ENCODE results near the gene PLIN5.

PLIN5 gene

DNA sequence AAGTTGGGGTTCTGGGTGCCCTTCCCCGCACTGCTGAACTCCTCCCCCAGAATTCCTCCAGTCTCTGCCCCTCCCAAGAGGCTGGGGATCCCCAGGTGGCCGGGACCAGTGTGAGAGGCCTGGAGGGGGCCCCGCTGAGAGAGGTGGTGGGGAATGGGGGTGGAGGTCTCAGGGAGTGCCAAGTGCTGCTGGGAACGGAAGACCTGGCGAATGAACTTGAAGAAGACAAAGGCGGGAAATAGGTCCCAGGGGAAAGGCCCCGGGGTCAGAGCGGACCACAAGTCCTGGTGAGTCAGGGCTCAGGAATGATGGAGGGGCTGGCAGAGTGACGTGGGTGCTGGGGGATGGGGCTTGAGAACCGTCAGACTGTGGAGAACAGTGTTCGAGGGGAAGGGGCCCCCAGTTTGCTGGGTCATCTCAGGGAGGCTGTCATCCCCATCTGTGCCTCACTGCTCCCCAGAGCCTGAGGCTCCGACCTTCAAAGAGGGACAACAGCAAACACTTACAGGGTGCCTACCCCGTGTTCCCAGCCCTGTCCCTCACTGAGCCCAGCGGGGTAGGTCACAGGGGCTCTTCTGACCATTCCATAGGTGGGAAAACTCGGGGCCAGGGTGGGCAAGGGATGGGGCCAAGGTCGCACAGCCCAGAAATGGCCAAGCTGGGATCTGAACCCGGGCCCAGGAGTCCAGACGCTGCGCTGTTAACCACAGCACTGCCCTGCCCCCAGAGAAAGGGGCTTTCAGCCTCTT is 40.4 kb upstream of the PLIN5 start:
- peak; percentile 99 for DNase-seq (ENCODE audit: low read depth)
- TF ChIP-seq, protein P1, sequence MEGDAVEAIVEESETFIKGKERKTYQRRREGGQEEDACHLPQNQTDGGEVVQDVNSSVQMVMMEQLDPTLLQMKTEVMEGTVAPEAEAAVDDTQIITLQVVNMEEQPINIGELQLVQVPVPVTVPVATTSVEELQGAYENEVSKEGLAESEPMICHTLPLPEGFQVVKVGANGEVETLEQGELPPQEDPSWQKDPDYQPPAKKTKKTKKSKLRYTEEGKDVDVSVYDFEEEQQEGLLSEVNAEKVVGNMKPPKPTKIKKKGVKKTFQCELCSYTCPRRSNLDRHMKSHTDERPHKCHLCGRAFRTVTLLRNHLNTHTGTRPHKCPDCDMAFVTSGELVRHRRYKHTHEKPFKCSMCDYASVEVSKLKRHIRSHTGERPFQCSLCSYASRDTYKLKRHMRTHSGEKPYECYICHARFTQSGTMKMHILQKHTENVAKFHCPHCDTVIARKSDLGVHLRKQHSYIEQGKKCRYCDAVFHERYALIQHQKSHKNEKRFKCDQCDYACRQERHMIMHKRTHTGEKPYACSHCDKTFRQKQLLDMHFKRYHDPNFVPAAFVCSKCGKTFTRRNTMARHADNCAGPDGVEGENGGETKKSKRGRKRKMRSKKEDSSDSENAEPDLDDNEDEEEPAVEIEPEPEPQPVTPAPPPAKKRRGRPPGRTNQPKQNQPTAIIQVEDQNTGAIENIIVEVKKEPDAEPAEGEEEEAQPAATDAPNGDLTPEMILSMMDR (conservative IDR thresholded peaks at IDR 0.05; ENCODE audit: low read depth, low read length), result no peak
- H3K4me3 ChIP-seq (ENCODE audit: low read depth, low read length), result no peak overlapping the region

DNA sequence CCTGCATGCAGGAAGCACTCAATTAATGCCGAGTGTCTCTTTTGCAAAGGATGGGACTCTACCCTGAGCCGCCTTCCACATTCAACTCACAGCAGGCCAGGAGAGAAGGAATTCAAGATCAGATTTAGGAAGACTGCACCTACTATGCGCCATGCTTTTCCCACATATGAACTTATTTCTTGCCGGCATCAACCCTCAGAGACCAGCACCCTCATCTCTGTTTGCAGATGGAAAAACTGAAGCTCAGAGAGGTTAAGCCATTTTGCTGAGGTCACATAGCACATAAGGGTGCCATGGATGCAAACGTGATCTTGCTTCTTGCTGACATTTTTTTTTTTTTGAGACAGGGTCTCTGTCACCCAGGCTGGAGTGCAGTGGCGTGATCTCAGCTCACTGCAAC is 38.7 kb upstream of the PLIN5 start:
- H3K4me3 ChIP-seq (ENCODE audit: low read depth, low read length), result no peak overlapping the region
- no peak for DNase-seq (ENCODE audit: low read depth)
- TF ChIP-seq, protein P1 (conservative IDR thresholded peaks at IDR 0.05; ENCODE audit: low read depth, low read length), result no peak

DNA sequence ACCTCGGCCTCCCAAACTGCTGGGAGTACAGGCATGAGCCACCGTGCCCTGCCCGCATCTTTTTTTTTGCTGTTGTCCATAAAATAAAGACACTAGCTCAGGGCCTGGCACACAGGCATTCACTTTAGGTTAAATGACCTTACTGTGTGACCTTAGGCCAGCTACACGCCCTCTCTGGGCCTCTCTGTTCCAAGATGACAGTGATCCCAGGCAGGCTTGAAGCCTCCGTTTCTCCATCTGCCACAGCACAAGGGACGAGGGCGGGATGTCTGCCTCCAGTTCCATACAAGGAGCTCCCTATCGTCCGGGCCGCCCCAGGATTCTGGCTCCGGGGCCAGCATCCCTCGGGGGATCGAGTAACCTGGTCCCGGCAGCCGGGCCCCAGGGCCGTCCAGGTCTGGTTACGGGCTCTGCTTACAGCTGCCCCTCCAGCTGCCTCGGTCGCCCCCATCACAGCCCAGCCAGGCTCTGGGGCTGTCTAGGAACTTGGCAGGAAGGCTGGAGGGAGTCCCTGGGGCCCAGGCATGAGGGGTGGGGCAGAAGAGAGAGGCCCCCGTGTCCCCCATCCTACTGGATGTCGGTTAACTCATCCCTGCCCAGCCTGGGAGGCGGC is 36.4 kb upstream of the PLIN5 start:
- H3K4me3 ChIP-seq (ENCODE audit: low read depth, low read length), result no peak overlapping the region
- TF ChIP-seq, protein P1 (conservative IDR thresholded peaks at IDR 0.05; ENCODE audit: low read depth, low read length), result no peak
- no peak for DNase-seq (ENCODE audit: low read depth)

DNA sequence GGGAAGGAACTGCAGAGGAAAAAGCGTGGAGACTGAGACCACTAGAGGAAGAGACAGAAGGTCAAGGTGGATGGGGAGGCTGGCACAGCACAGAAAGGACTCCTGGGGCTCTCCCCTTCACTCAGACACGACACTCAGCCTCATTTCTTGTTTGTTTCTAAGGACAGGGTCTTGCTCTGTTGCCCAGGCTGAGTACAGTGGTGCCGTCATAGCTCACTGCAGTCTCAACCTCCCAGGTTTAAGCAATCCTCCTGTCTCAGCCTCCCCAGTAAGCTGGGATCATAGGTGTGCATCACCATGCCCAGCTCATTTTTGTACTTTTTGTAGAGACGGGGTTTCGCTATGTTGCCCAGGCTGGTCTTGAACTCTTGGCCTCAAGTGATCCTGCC is 35.9 kb upstream of the PLIN5 start:
- DNase-seq (ENCODE audit: low read depth), result no peak
- H3K4me3 ChIP-seq (ENCODE audit: low read depth, low read length), result no peak overlapping the region
- TF ChIP-seq, protein P1 (conservative IDR thresholded peaks at IDR 0.05; ENCODE audit: low read depth, low read length), result no peak

DNA sequence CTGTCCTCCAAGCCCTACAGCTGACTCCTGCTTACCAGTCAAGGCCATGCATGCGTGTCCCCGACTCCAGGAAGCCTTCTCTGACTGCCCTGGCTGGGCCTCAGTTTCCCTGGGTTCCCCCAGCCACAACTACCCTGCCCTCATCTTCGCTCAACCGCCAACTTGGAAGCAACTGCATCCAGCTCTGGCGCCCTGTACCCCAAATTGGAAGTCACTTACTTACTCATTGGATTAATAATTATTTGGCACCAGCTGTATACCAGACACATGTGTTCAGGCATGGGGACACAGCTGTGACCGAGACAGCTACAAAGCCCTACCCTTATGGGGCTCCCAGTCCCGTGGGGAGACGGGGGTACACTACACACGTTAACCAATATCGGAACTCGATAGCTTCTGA is 35.4 kb upstream of the PLIN5 start:
- no peak overlapping the region for H3K4me3 ChIP-seq (ENCODE audit: low read depth, low read length)
- no peak for DNase-seq (ENCODE audit: low read depth)
- TF ChIP-seq, protein P1 (conservative IDR thresholded peaks at IDR 0.05; ENCODE audit: low read depth, low read length), result no peak

DNA sequence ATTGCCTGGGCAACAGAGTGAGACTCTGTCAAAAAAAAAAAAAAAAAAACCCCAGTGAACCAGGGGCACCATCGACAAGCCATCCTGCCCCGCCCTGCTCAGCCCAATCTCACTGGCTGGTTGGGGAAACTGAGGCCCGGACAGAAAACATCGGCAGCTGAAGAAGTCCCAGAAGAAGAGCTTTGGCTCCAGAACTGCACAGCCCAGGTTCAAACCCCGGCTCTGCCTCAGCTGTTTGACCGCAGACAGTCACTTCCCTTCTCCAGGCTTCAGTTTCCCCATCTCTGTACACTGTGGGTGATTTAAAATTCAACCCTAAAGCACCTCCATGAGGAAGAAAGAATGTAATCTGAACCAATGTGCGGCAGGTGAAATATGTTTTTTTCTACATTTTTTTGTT is 33.9 kb upstream of the PLIN5 start:
- no peak overlapping the region for H3K4me3 ChIP-seq (ENCODE audit: low read depth, low read length)
- TF ChIP-seq, protein P1 (conservative IDR thresholded peaks at IDR 0.05; ENCODE audit: low read depth, low read length), result no peak
- DNase-seq (ENCODE audit: low read depth), result no peak
